NCI-H1092 (cell line): ENCODE data around the gene SERAC1.
A peak's percentile ranks its signal among the peaks of the same experiment; 100 is the strongest.

Experiments used
- DNase-seq: peaks from one replicate; lab custom pipeline; 2025; lab: John Stamatoyannopoulos, UW

Gene SERAC1

DNA sequence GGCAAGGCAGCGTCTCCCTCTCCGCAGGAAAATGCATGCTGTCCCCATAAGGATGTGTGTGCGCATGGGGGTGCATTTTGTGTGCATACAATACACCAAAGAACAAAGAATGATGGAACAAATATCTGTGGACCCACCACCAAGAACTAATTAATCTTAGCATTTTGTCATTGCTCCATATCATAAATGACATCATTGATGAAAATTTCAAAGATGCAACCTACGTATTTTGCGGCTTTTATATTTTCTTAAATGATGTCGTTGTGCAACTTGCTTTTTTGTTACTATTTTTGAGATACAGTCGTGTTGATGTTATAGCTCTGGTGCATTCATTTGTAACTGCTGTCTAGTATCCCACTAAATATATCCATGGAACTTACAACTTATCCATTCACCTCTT is 89.7 kb downstream of the SERAC1 start:
- DNase-seq = no peak

DNA sequence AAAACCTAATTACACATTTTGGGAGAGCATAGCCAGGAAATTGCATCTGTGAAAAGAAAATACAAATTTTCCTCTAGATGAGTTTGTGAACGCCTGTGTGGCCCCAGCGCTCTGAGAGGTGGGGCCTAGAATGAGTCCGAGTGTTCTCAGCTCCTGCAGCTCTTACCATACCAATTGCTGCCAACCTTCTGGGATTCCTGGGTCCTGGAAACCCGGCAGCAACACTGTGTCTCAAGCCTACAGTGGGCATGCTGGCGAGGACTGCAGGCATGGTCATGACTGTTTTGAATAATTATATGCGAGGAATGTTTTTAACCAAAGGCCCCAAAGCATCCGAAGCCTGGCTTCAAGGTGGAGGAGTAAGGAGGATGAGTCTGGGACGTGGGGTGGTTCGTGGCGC is 90.4 kb downstream of the SERAC1 start:
- no peak for DNase-seq

DNA sequence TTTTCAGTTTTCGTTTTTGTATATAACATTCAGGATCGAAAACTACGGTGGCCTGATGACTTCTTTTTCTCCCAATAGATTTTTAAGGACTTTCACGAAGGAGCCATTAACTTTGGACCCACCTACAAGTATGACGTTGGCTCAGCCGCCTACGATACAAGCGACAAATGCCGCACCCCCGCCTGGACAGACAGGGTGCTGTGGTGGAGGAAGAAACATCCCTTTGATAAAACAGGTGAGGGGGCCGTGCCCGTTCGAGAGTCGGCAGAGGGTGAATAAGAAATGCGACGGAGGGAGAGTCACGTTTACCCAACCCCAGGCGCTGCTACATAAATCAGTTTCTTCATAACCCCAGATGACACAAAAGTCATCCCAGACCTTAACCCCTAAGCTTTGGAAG is 91.5 kb downstream of the SERAC1 start:
- no peak for DNase-seq

DNA sequence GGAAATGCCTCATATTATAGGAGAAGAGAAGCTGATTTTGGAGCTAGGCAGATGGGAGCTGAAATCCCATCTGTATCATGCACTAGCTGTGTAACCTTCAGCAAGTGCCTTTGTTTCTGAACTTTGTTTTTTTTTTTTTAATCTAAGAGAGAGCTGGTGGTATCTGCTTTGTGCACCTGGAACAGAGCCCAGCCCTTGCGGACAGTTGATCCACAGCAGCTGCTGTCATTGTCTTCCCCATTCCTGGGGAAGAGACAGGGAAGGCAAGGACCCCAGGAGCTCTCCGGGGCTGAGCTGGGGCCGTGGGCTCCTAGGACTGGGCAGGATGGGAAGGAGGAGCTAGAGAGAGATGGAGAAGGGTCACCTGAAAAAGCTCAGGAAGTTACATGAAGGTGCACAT is 94.3 kb downstream of the SERAC1 start:
- no peak for DNase-seq

DNA sequence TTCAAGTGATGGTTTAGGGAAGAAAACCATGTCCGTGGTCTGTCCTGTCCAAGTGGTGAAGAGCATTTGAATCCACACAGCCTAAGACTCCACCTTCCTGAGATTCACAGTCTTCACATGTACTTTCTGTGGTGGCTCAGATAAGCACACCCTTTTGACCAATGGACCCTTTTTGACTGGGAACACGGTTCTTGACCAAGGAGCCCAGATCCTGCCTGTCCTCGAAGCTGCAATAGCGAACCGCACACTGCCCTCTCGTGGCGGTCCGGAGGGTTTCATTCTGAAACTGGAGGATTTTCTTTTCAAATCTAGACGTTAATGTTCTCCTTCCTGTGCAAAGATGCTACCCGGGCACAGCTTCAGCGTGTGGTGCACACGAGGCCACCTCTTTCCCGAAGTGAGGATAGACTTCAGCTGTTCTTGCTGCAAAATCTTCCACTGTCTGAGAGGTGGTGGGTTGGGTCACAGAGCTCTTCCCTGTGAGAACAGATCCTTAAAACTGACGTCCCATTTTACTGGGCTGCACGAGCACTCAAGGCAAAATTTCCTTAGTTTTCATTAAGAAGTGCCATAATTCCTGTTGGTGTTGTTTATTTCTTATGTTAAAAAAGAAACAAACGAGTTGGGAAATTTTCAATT is 95.9 kb downstream of the SERAC1 start:
- DNase-seq = peak; percentile 47

GRCh38 chr6:158071121-158072082 is 96.7 kb downstream of the SERAC1 start:
- DNase-seq = no peak

DNA sequence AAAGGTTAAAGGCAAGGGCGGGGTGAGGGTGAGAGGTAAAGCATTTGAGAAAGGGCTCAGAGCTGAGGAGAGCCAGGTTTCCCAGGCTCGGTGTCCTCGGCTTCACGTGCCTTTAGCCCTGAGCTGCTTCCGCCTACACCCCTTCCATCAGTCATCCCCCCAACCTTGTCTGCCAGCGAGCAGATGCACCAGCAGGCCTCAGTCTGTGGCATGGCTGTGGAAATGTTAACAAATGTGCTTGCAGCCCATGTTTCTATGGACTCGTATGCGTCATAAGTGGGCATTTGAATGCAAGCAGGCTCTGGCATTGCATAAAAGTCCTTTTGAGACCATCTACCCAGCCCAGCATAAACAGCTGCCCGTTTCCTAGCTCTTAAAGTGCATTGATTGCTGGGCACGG is 97.5 kb downstream of the SERAC1 start:
- DNase-seq = no peak

DNA sequence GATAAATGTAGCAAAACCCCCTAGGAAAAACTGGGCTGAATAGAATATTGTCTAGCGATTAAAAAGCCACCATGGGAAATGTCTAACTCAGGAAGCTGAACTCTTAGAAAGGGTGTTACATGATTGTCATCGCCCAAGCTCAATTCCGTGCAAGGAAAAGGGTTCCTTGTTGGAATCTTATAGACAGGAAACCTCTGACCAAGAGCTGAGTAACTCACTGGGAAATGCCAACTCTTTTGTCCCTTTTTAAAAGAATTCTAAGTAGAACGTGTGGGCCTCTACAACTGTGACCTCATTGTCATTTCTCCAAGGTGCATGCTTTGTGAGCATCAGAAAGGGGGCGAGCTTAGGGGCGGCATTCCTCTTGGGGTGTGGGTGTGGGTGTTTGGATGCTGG is 98.3 kb downstream of the SERAC1 start:
- no peak for DNase-seq

DNA sequence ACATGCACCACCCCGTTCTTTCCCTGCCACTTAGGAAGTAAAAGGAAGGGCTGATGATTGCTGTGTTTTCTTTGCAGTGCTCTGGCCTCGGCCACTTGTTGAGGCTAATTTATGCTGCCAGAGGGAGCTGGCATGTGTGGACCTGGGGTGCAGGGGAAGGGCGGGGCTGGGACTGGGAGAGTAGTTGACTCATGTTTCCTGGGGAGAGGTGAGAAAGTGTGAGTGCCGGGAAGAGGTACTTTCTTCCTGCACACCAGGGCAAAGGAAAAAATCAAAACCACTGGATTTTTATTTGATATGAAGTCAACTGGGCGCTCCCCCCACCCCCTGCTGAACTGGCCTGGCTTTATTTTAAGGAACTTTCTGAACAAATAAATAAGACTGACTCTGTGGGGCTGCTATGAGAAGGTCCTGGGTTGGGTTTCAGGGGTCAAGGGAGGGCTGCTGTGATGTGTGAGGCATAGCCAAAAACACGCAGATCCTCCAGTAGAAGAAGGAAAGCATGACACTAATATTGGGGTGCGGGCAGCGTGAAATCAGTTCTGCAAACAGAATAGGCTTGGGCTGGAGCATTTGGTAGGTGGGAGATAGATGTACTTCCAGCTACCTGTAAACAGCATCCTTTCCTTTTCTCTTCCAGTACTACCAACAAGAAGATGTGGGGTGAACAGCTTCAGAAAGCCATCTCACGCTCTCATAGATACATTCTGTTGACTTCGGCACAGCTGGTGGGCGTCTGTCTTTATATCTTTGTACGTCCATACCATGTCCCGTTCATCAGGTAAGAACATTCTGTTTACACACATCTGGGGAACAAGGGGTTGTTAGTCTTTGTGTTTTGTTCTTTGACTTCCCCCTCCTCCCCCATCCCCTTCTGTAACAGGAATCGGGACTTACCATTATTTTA is 98.9 kb downstream of the SERAC1 start:
- DNase-seq = no peak

- no peak for DNase-seq
Measured at GRCh38 chr6:158068156-158068892, 99.7 kb downstream of the SERAC1 start.

GRCh38 chr6:158067436-158068015 is 100.5 kb downstream of the SERAC1 start:
- DNase-seq = no peak

DNA sequence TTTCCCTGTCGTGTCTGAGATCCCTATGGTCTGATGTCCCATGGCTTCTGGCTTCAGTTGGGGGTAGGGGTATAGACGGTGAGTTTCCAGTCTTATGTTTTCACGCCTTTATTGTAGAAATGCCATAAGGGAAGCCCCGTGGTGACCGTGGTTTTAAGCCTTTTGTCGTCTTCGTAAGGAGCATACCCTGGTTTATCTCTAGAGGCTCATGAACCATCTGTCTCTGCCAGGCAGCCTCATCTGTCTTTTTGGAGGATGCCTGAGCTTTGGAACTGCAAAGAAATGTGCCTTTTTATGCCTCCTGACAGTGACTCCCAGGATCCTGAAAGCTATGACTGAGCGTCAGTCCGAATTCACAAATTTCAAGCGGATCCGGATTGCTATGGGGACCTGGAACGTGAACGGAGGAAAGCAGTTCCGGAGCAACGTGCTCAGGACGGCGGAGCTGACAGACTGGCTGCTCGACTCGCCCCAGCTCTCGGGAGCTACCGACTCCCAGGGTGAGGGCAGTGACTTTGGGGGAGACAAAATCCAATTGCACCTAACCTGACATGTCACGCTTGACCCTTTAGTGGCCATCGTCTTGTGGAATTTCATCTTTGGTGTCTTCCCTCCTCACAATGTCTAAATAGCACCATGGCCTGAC is 101.8 kb downstream of the SERAC1 start:
- DNase-seq = no peak

DNA sequence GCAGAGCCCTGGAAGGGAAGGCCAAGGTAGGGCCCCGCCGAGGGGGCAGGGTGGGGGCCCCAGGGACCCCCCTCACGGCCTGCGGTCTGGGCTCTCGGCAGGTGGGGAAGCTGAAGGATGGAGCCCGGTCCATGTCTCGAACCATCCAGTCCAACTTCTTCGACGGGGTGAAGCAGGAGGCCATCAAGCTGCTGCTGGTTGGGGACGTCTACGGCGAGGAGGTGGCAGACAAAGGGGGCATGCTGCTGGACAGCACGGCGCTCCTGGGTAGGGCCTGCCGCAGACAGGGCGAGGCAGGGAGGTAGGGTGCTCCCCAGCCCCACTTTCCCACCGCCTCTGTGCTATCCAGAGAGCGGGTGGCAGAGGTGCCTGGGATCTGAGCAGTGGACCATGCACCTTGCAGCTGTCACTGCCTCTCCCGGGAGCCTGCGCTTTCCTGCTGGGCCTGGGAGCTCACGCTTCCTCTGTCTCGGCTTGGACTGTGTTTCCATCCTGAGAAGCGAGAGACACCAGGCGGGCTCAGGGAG is 103.3 kb downstream of the SERAC1 start:
- no peak for DNase-seq

- DNase-seq = no peak
Measured at GRCh38 chr6:158063736-158064135, 104.3 kb downstream of the SERAC1 start.

DNA sequence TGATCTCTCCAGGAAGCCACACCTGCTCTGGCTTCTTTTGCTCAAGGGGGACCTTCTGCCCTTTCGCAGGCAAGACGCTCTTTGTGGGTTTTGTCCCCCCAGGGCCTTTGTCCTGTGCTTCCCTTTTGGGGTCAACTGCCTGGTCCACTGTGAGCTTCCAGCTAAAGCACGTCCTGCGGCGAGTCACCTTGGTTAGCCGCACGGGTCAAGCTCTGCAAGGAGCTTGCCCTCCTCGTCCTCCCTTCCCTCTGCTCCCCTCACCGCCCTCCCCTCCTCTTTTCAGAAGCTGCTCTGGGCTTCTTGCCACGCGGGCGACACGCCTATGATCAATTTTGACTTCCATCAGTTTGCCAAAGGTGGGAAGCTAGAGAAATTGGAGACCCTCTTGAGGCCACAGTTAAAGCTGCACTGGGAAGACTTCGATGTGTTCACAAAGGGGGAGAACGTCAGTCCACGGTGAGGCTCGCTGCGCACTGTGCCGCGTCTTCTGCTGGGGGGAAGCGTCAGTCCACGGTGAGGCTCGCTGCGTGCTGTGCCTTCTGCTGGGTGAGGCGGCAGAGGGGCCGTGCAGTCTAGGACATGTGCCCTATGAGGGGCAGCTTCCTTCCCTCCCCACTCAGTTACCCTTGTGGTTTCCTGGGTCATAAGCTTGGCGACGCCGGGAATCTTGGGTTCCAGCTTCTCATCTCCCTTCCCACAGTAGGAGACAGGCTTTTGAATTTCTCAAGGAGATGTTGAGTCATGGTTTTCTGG is 106.2 kb downstream of the SERAC1 start:
- no peak for DNase-seq

- no peak for DNase-seq
Measured at GRCh38 chr6:158061361-158061708, 106.7 kb downstream of the SERAC1 start.

GRCh38 chr6:158060455-158061360 is 107.4 kb downstream of the SERAC1 start:
- peak; percentile 38 for DNase-seq
